COR-L47 (cell line): ENCODE results near the gene MARS1.

ENCODE experiments used
- DNase-seq: peaks from one replicate; lab custom pipeline; 2025; lab: John Stamatoyannopoulos, UW

Gene MARS1

DNA sequence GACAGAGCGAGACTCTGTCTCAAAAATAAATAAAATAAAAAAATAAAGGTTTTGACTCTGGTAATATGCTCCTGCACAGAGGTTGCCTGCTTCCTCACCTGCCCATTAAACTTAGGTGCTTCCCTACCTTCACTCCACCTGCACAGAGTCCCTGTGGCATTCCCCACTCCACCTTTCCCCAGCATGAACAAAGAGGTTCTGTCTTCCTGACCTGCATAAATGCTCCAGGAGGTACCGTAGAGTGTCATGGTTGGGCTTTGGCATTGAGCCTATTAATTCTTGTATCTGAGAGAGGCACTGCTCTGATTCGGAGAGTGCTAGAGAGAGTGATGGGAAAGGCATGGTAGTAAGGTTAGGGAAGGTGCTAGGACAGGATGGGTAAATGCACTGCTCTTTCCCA lies 14.5 kb upstream of the MARS1 start:
- no peak for DNase-seq

DNA sequence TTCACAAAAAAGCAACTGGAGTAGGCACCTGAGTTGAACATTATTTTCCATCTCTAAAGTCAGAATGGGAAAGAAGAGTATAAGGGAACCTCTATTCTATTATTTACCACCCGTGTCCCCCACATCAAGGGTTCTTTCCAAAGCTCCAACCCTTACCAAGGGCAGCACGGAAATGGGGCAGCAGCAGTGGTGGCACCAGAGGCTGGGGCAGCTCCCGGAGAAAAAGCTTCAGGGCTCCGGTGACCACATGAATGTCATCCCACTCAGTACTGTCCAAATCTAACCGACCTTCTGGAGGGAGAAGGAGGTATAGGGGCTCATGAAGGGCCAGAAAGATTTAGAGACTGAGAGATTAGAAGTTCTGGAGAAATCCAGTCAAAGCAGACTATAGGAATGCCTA lies 14.0 kb upstream of the MARS1 start:
- DNase-seq = no peak

DNA sequence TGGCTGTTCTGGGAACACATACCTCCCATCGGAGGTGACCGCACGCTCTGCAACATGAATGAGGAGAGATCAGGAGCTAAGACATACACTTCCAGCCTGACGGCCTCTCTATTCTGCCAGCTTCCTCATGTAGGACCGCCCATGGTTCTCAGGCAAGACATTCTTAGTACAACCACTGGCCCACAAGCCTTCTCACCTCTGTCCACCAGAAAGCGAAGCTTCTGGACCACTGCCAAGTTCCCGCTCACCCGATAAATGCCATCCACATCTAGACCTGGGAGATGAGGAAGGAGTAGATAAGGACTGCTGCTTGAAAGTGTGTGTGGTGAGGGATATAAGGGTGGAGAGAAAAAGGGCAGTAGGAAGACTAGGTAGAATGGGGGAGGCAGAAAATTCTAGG lies 13.4 kb upstream of the MARS1 start:
- no peak for DNase-seq

DNA sequence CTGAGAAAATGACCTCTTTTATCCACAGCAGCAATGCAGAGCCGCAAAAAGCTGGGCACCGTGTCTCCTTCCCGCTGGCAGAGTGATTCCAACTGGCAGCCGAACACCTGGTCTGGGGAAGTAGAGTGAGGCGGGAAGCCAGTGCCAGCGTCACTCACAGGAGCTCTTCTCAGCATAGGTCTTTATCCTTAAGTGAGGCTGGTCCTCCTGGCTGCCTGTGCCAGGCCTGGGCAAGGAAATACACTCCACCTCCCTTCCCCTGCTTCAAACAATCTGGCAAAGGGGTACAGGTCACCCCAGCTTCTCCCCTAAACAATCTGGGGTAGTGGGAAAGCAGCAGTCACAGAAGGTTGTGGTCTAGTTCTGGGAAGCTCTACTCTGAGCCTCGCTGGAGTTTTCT lies 13.0 kb upstream of the MARS1 start:
- no peak for DNase-seq

DNA sequence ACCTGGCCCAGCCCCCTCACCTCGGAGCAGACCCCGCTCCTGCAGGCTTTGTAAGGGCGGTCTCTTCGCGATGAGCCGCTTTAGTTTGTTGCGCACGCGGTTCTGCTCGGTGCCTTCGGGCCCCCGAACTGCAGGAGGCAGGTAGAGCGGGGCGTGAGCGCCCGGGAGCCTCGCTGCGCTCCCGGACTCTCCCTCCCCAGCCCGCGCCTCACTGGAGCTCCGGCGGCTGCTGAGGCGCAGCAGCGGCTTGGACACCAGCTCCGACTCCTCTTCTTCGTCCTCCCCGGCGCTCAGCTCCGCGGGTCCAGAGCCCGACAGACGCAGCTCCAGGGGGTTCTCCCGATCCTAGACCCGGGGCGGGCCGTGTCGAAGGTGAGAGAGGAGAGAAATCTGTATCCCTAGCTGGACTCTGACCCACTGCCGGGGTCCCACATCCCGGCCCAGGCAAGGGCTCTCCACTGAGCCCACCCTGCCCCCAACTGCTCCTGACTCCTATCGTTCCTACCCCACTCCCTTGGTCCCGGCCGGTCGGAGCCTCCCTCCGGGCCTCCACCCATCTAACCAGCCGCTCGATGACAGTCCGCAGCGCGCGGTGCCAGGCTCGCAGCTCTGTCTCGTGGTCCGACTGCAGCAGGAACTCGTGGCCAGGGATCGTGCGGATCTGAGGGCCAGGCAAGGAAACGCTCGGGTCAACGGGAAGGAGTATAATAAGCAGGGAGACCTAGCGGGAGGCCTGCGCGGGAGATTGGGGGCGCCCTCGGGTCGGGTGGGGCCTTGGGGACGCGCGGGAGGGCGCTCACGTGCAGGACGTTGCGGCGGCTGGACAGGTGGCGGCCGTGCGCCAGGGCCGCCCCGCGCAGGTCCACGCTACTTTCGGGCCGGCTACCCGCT lies 12.4 kb upstream of the MARS1 start:
- DNase-seq = peak; percentile 10

DNA sequence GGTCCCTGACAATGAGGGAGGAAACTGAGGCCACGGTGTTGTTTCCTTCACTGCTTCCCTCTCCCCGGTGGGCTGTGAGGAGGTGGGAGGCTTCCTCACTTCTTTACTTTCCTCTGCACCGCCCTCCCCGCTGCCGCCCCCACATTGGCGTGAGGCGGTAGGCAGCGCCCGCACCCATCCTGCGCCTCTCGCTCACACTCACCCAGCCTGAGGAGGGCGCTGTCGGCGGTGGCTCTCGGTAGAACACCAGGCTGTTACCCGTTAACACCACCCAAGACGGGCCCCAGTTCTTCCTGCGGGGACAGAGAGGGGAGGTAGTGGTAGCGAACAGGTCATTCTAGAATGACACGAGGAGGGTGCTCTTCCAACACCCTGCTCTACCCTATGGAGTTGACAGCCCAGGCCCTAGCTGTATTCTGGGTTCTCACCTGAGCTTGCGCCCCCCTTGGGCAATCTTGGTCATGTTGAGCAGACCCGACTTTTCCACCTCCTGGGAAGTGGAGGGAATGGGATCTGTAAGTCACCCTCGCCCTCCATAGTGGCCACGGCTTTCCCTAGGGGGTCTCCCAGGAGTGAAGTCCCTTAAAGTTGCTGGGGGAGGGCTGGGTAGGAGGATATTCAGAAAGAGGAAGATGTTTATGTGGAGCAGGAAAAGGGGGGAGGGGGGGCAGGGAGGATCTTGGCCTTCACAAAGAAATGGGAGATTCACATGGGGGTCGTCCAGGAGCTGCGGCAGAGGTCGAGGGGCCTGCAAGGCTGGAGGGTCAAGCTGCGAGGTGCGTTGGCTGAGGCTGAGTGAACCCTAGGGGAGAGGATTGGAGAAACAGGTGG lies 11.5 kb upstream of the MARS1 start:
- DNase-seq = peak; percentile 28

DNA sequence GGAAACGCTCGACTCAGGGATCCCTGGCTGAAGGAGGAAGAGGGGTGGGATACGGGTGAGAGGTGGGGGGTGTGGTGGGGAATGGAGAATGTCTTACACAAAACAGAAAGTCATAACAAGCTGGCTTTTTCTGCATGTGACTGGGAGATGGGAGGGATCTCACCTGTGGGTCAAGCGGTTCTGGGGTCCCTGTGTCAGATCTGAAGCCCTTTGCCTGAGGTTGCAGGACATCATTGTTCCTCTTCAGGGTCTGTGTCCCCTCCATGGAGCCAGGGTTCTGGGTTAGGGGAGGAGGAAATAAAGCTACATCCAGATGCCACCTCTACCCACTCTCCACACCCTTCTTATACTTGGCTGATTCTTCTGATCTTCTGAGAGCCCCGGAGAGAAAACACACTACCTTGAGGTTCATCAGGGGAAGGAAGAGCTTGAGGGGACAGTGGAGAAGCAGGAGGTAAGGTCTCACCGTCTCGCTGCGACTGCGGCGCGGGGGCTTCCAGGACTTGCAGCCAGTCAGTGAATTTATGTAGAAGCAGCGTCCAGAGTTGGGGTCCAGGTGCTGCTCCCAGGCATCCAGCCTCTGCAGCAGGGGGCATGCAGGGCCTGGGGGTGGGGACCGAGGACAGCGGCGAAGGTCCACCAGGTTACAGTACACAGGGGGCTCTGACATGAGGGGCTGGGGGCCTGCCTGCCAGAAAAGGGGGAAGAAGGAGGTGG lies 10.7 kb upstream of the MARS1 start:
- DNase-seq = no peak

DNA sequence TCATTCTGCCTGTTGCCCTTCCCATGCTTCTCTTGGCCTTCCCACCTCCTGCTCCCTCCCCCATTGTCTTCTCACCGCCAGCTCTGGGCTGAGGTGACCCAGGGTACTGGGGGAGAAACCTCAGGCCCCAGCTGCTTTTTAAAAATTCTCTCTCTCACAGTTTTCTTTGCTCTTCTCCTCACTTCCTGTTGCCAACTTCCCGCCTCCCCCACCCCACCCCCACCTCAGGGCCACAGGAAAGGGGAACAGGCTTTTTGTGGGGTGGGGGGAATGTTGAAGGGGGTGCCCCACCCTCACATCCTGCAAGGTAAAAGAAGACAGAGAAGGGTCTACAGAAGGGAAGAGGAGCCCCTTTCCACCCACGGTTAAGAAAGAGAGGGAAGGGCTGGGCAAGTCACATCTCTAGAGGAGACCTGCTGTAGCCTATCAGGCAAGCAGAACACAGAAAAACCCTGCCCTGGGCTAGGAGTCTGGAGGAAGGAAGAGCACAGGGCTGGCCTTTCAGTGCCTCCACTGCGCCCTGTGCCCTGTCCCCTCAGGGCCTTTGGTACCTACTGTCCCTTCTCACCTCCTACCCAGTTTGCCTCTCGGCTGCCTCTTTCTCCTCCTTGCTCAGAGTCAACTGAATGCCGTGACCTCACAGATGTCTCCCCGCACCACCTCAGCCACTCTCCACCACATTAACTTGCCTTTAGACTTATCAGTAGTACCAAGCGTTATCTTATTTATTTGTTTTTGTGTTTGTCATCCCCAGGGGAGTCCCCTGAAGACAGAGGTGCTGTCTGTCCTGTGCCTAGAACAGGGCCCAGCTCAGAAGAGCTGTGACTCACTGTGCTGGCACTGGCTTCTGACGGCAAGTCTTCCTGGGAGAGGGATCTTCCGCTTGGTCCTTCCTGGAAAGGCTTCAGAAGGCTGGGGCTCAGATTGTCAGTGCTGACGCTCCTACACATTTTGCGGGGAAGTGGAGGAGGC lies 9.9 kb upstream of the MARS1 start:
- DNase-seq = no peak

DNA sequence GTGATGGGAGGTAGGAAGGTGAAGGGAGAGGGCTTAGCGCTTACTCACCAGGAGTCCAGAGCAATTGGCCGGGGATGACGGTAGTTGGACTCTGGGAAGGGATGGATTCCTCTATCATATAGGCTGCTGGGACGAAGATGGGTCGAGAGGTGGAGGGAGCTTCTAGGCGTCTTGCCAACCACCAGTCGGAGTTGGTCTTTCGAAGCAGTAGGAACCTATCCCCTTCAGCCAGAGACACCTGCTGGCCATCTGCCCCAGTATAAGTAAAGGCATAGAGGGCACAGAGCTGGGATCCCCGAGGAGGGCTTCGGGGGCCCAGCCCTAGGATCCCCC lies 8.9 kb upstream of the MARS1 start:
- no peak for DNase-seq

DNA sequence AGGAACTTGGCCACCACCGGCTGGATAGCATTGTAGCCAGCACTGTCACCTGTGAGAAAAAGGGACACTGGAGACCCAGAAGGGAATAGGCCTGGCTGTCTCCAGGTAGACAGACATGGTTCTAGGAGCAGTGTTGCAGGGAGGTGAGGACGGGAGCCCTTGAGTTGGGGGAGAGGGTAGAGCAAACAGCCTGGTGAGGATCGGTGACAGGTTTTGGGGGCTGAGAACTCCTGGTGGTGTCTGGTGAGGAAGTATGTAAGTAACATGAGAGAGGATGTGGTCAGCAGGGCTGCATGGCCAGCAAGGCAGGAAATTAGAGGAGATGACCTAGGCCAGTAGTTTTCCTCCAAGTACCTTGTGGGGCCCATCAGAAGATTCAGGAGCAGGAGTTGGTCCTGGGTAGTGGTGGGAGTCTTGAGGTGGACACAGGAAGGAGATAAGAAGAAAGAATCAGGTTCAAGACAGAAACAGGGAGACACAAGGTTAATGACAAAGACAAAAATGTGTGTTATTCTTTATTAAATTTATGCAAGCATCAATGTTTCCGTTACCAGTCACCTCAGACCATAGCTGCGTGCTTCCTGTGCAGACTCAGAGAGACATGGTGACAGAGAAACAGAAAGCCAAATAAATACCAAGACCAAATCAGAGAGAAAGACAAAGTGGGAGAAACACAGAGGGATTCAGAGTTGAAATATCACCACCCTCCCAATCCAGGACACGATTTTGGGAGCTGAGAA lies 8.3 kb upstream of the MARS1 start, which contains the start of gene ARHGAP9:
ARHGAP9 (minus strand) TSS at position 491 of the 740 bp plus-strand sequence; CDS start at position 31, 460 bp downstream.
- no peak for DNase-seq

DNA sequence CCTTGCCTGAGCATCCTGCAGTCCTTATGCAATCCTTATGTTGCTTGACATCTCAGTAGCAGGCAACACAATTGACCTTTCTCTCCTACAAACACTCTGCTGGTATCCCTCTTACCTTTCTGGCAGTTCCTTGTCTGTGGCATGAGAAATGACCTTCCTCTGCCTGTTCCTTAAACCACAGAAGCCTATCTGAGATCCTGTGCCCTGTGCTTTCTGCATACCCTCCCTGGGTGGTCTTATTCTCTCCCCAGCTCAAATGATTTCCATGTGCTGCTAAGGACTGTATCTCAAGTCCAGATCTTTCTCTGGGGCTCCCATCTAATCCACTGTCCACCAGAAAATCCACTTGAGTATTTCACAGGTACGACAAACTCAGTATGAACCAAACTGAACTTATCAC lies 6.2 kb upstream of the MARS1 start:
- DNase-seq = no peak

DNA sequence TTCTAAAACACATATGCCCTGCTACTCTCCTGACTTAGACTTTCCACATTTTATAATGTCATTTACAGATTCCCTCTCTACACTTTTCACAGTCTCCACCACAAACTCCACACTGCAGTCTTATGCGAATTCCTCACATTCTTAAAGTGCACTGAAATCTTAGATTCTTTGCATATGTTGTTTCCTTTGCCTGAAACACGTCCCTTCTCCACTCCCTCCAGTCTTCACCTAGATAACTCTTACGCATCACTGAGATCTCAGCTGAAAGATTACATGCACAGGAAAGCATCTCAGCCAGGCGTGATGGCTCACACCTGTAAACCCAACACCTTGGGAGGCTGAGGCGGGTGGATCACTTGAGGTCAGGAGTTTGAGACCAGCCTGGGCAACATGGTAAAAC lies 4.4 kb upstream of the MARS1 start:
- DNase-seq = no peak

DNA sequence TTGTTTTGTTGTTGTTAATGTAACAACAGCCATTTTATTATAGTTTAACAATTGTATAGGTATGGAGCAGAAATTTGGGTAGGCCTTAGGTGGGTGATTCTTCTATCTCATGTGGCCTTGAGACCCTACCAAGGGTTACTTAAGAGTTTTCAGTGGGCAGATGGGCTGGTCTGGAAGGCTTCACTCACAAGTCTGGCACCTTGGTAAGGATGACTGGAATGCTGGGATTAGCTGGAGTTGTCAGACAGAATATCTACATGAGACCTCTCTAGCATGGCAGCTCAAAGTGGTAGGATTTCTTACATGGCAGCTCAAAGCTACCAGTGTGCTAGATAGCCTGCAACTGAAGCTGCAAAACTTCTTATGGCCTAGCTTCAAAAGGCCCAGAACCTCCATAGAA lies 2.2 kb upstream of the MARS1 start:
- DNase-seq = no peak

DNA sequence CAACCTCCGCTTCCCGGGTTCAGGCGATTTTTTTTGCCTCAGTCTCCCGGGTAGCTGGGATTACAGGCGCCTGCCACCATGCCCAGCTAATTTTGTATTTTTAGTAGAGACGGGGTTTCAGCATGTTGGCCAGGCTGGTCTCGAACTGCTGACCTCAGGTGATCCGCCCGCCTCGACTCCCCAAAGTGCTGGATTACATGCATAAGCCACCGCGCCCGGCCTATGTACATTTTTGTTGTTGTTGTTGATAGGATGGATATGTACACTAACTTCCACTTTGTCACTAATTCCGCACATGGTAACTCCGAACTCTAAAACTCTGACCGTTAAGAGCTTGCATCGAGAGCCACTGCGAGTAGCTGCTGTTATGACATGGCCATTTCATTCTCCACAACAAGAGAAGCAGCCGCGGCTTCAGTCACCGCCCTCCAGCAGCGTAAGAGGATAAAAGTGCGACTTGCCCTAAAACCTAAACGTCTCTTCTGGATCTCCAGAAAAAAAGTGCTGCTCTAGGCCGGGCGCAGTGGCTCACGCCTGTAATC lies 742 bp upstream of the MARS1 start:
- DNase-seq = no peak

DNA sequence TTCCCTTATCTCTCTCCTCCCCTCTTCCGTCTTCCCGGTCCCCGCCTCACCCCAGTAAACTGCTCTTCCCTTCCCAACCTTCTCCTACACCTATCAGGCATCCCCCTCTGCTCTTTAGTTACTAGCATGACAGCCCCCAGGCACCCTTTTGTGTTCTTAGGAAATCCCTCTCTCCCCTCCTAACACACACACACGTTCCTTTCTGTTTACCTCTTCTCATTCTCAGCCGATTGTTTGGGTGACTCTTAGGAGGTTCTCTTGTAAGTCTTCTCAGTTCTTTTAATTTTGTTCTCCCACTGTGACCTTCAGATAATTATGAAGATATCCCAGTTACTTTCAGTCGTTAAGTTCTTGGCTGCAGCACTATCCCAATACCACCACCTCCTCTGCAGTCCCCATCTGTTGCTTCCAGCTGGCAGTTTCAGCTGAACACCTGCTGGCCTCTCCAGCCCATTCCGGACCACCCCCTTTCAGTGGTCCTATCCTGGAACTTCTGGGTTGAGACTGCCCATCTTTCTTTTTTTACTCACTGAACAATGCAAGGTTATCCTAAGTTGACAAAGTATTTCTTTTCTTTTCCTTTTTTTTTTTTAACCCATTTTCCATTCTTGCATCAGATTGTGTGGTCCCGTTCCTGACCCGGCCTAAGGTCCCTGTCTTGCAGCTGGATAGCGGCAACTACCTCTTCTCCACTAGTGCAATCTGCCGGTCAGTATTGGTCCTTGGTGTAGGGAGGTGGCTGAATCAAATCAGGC lies 711 bp downstream of the MARS1 start:
- no peak for DNase-seq

DNA sequence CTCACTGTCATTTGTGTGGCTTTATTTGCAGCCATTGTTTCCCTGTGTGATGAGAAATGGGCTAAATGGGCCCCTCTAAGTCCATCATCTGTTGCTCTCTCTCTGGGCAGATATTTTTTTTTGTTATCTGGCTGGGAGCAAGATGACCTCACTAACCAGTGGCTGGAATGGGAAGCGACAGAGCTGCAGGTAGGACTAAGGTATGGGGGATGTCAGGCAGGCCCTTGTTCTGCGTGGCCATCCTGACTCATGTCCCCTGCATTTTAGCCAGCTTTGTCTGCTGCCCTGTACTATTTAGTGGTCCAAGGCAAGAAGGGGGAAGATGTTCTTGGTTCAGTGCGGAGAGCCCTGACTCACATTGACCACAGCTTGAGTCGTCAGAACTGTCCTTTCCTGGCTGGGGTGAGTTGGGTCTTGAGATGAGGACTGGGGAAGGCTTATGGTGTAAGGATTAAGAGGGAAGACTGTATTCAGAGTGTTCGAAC lies 1.3 kb downstream of the MARS1 start:
- no peak for DNase-seq

DNA sequence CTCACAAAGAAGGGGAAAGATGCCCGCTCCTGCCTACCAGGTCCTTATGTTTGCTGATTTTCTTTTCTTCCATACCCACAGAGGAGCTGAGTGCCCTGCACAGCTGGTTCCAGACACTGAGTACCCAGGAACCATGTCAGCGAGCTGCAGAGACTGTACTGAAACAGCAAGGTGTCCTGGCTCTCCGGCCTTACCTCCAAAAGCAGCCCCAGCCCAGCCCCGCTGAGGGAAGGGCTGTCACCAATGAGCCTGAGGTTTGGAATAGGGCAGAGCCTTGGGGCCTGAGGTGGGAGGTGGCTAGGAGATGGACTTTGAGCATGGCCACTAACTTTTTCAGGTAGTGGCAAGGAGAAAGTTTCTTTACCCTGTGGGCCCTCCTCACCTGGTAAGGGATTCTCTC lies 2.3 kb downstream of the MARS1 start:
- DNase-seq = no peak

DNA sequence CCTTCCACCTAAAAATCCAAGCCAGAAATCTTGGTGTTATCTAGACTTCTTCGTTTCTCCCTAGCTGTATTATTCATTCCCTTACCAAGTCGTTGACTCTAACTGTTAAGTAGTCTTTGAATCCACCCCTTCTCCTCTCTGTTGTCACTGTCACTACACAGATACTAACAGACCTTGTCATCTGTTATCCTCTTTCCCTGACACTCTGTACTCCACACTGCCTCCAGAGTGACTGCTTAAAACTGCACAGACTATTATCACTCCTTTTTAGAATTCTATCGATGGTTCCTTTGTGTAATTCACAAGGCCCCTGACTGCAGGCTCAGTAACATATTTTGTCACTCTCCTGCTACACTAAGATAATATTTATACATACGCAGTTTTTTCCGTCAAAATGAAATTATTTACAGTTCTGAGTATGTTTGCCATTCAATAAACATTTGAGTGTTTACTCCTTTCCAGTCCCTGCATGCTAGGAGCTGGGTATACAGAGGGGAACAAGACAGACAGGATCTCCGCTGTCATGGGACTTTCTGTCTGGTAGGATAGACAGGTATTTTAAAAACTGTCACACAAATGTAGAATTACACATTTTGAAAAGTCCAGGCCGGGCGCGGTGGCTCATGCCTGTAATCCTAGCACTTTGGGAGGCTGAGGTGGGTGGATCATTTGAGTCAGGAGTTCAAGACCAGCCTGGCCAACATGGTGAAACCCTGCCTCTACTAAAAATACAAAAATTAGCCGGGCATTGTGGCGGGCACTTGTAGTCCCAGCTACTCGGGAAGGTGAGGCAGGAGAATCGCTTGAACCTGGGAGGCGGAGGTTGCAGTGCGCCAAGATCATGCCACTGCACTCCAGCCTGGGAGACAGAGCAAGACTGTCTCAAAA lies 3.8 kb downstream of the MARS1 start:
- no peak for DNase-seq
